ENCODE results near the gene PCBD2. TPM values are rescaled to one million over a fixed set of nuclear protein-coding genes. Genes with fewer than 3 reads are reported as not detected.

The PCBD2 gene
- total and polyA plus RNA-seq, 9 donors = 4.5 to 13.1 (median 8.8) TPM

DNA sequence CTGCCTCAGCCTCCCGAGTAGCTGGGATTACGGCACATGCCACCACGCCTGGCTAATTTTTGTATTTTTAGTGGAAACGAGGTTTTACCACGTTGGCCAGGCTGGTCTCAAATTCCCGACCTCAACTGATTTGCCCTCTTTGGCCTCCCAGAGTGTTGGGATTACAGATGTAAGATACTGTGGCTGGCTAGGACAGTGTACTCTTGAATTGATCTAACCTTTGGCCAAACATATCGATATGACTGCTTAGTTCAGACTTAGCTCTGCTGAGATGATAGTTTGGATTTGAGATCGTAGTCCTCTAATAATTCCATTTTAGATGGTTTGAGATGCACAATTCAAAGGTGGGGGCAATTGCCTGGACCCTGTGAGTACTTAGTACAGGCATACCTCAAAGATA is 15.6 kb upstream of the PCBD2 start:
- H3K4me3 ChIP-seq = no peak overlapping the region
- no peak overlapping the region for H3K27ac ChIP-seq
- TF ChIP-seq, protein P1, sequence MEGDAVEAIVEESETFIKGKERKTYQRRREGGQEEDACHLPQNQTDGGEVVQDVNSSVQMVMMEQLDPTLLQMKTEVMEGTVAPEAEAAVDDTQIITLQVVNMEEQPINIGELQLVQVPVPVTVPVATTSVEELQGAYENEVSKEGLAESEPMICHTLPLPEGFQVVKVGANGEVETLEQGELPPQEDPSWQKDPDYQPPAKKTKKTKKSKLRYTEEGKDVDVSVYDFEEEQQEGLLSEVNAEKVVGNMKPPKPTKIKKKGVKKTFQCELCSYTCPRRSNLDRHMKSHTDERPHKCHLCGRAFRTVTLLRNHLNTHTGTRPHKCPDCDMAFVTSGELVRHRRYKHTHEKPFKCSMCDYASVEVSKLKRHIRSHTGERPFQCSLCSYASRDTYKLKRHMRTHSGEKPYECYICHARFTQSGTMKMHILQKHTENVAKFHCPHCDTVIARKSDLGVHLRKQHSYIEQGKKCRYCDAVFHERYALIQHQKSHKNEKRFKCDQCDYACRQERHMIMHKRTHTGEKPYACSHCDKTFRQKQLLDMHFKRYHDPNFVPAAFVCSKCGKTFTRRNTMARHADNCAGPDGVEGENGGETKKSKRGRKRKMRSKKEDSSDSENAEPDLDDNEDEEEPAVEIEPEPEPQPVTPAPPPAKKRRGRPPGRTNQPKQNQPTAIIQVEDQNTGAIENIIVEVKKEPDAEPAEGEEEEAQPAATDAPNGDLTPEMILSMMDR (IDR thresholded peaks at IDR 0.05) = no peak
- no peak for TF ChIP-seq POLR2A (IDR thresholded peaks at IDR 0.05)
- no peak for TF ChIP-seq EP300 (IDR thresholded peaks at IDR 0.05)
- no peaks in the 10 kb centered on the region for H3K9me3 ChIP-seq
- no peak for DNase-seq
- intact Hi-C loops (cut with DNase I) = no loop called here
- 95 to 96% (median 96%) methylated on average over 8 of the region's 8 CpGs for WGBS, 3 donors
- H3K27me3 ChIP-seq = no peaks in the 10 kb centered on the region
- H3K36me3 ChIP-seq = no peaks in the 10 kb centered on the region
- peaks cover 4% of the 10 kb centered on the region for H3K4me1 ChIP-seq (ENCODE audit: insufficient read depth)

DNA sequence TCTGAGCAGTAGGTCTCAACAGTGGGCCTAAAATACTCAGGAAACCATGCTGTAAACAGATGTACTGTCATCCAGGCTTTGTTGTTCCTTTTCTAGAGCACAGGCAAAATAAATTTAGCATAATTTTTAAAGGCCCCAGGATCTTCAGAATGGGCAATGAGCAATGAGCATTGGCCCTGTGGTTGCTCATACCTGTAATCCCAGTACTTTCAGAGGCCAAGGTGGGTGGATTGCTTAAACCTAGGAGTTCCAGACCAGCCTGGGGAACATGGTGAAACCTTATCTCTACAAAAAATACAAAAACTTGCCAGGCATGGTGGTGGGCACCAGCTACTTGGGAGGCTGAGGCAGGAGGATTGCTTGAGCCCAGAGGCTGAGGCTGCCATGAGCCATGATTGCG is 13.5 kb upstream of the PCBD2 start:
- no peak for TF ChIP-seq EP300 (IDR thresholded peaks at IDR 0.05)
- no peak for TF ChIP-seq POLR2A (IDR thresholded peaks at IDR 0.05)
- TF ChIP-seq, protein P1 (IDR thresholded peaks at IDR 0.05) = no peak
- no peaks in the 10 kb centered on the region for H3K9me3 ChIP-seq
- WGBS, 3 donors = 96 to 97% (median 97%) methylated on average over 1 of the region's 1 CpG
- peaks cover 3% of the 10 kb centered on the region for H3K4me1 ChIP-seq (ENCODE audit: insufficient read depth)
- no peak for DNase-seq
- H3K27ac ChIP-seq = no peak overlapping the region
- intact Hi-C loops (cut with DNase I) = no loop called here
- H3K36me3 ChIP-seq = no peaks in the 10 kb centered on the region
- H3K27me3 ChIP-seq = no peaks in the 10 kb centered on the region
- no peak overlapping the region for H3K4me3 ChIP-seq

DNA sequence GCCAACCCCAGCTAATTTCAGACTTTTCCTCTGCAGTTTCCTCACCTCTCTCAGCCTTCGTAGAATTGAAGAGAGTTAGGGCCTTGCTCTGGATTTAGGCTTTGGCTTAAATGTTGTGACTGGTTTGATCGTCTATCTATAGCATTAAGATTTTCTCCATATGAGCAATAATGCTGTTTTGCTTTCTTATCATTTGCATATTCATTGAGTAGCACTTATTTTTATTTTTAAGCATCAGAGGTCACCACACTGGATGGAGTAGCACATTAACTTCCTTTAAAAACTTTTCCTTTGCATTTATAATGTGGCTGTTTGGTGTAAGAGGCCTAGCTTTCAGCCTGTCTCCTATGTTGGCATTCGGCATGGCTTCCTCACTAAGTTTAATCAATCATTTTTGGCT is 12.6 kb upstream of the PCBD2 start:
- intact Hi-C loops (cut with DNase I) = no loop called here
- H3K27ac ChIP-seq = no peak overlapping the region
- TF ChIP-seq POLR2A (IDR thresholded peaks at IDR 0.05) (no peak), EP300 (IDR thresholded peaks at IDR 0.05) (no peak)
- TF ChIP-seq, protein P1 (IDR thresholded peaks at IDR 0.05) = no peak
- no peaks in the 10 kb centered on the region for H3K36me3 ChIP-seq
- H3K4me3 ChIP-seq = no peak overlapping the region
- no peak for DNase-seq
- no peaks in the 10 kb centered on the region for H3K4me1 ChIP-seq (ENCODE audit: insufficient read depth)
- no peaks in the 10 kb centered on the region for H3K27me3 ChIP-seq
- 89 to 95% (median 93%) methylated on average over 3 of the region's 3 CpGs for WGBS, 3 donors
- H3K9me3 ChIP-seq = no peaks in the 10 kb centered on the region

GRCh38 chr5:134892926-134893325 is 12.0 kb upstream of the PCBD2 start:
- TF ChIP-seq POLR2A (IDR thresholded peaks at IDR 0.05) (no peak), EP300 (IDR thresholded peaks at IDR 0.05) (no peak)
- TF ChIP-seq, protein P1 (IDR thresholded peaks at IDR 0.05) = no peak
- no peaks in the 10 kb centered on the region for H3K27me3 ChIP-seq
- intact Hi-C loops (cut with DNase I) = no loop called here
- H3K9me3 ChIP-seq = no peaks in the 10 kb centered on the region
- H3K4me3 ChIP-seq = no peak overlapping the region
- no peaks in the 10 kb centered on the region for H3K36me3 ChIP-seq
- no peak for DNase-seq
- 90 to 91% (median 91%) methylated on average over 2 of the region's 2 CpGs for WGBS, 3 donors
- H3K4me1 ChIP-seq (ENCODE audit: insufficient read depth) = no peaks in the 10 kb centered on the region
- no peak overlapping the region for H3K27ac ChIP-seq

Measured in ovary (tissue), 9 donors.